Astrocyte of the spinal cord (primary cell): ENCODE data around the gene UNC13C.

ENCODE experiments used
- DNase-seq: peaks from one replicate; pipeline ENCODE4 v3.0.0; 2011; ENCODE audit warnings: low read depth, low spot score
- H3K4me3 ChIP-seq: 2 replicates; pipeline ENCODE4 v1.5.1; 2011; ENCODE audit warnings: low read depth, mild to moderate bottlenecking, low read length, moderate library complexity
- CTCF ChIP-seq: IDR thresholded peaks from 2 replicates; pipeline ENCODE4 v1.5.1; 2012; ENCODE audit warnings: low read depth, mild to moderate bottlenecking, low read length, inconsistent platforms
- in situ Hi-C: cut with HindIII; loops from 2 replicates; pipeline ENCODE4 v1.10.0; 2017; ENCODE audit warnings: low sequenced_read_pairs

The UNC13C gene

GRCh38 chr15:54307926-54308325 lies 329.7 kb downstream of the UNC13C start:
- TF ChIP-seq CTCF: no peak
- in situ Hi-C loops: no loop called here
- H3K4me3 ChIP-seq: no peak overlapping the region
- DNase-seq: no peak

- no peak for DNase-seq
- in situ Hi-C loops: no loop called here
- no peak for TF ChIP-seq CTCF
- H3K4me3 ChIP-seq: no peak overlapping the region
Observed at GRCh38 chr15:54312528-54312927, 334.3 kb downstream of the UNC13C start.

- TF ChIP-seq CTCF: no peak
- in situ Hi-C loops: no loop called here
Observed at GRCh38 chr15:54321426-54321825, 343.2 kb downstream of the UNC13C start.

GRCh38 chr15:54322341-54322740 lies 344.1 kb downstream of the UNC13C start:
- no peak for DNase-seq
- no peak for TF ChIP-seq CTCF
- in situ Hi-C loops: no loop called here
- H3K4me3 ChIP-seq: no peak overlapping the region

More at GRCh38 chr15:54321426-54321825, 343.2 kb downstream of the UNC13C start:
- DNase-seq: no peak
- H3K4me3 ChIP-seq: no peak overlapping the region

GRCh38 chr15:54345301-54345700 lies 367.1 kb downstream of the UNC13C start:
- no peak for DNase-seq

GRCh38 chr15:54345827-54346226 lies 367.6 kb downstream of the UNC13C start:
- TF ChIP-seq CTCF: no peak
- no peak overlapping the region for H3K4me3 ChIP-seq
- no peak for DNase-seq
- in situ Hi-C loops: no loop called here

More at GRCh38 chr15:54345301-54345700, 367.1 kb downstream of the UNC13C start:
- no peak overlapping the region for H3K4me3 ChIP-seq
- in situ Hi-C loops: no loop called here
- no peak for TF ChIP-seq CTCF
